Activated T-helper 2 cell treated with anti-CD3 and anti-CD28 coated beads, Interferon-gamma antibody, Interleukin-2, Interleukin-4, amounts not matched to agents 10 μg/mL and 5 μg/mL and 100 μg/mL, durations not matched to agents 14 hours and 24 hours and 36 hours (primary cell): ENCODE data around the gene GPC6. TPM values are rescaled to one million over a fixed set of nuclear protein-coding genes. Genes with fewer than 3 reads are reported as not detected.
"Not testable (repeated sequence)": the region's sequence is repeated elsewhere in the genome, so short reads cannot be mapped to it uniquely, and the experiment has no call there.

Source experiments
- DNase-seq: peaks from one replicate; pipeline ENCODE4 v3.0.0; 2021; ENCODE audit warnings: low spot score
- H3K27ac Mint-ChIP-seq: one replicate; pipeline ENCODE4 v1.8.0; 2021; ENCODE audit warnings: mixed read lengths
- H3K27me3 Mint-ChIP-seq: one replicate; pipeline ENCODE4 v1.8.0; 2021; ENCODE audit warnings: low read depth, mixed read lengths
- H3K36me3 Mint-ChIP-seq: one replicate; pipeline ENCODE4 v1.8.0; 2021; ENCODE audit warnings: low read depth, mixed read lengths
- H3K4me1 Mint-ChIP-seq: one replicate; pipeline ENCODE4 v1.8.0; 2021; ENCODE audit warnings: low read depth, mixed read lengths
- H3K4me3 Mint-ChIP-seq: one replicate; pipeline ENCODE4 v1.8.0; 2021; ENCODE audit warnings: low read depth, mild to moderate bottlenecking, moderate library complexity, mixed read lengths
- H3K9me3 Mint-ChIP-seq: one replicate; pipeline ENCODE4 v1.8.0; 2021; ENCODE audit warnings: mixed read lengths
- intact Hi-C: fragments of 100-400 bp; cut with micrococcal nuclease; formaldehyde crosslinking; loops from one replicate; pipeline ENCODE4 v1.15.1; 2023
- total RNA-seq: library from RNA; stranded (reverse); gene quantifications from 2 replicates; pipeline ENCODE4 v1.2.3, GENCODE V29; 2022

Gene GPC6
- total RNA-seq, 1 donor from 2014 or later = not detected

GRCh38 chr13:93320942-93321341, 94.3 kb downstream of the GPC6 start:
- Mint-ChIP-seq H3K4me3 (no peak overlapping the region), H3K27me3 (no peaks in the 10 kb centered on the region), H3K36me3 (no peaks in the 10 kb centered on the region), H3K9me3 (no peaks in the 10 kb centered on the region), H3K4me1 (no peaks in the 10 kb centered on the region), H3K27ac (no peak overlapping the region)
- DNase-seq = no peak
- intact Hi-C loops = no loop called here

GRCh38 chr13:93323880-93324279, 97.3 kb downstream of the GPC6 start:
- H3K36me3 Mint-ChIP-seq, intact Hi-C loops, H3K27ac Mint-ChIP-seq, H3K4me1 Mint-ChIP-seq, H3K9me3 Mint-ChIP-seq, H3K27me3 Mint-ChIP-seq, DNase-seq, H3K4me3 Mint-ChIP-seq: not testable (repeated sequence)

GRCh38 chr13:93325303-93326233, 99.0 kb downstream of the GPC6 start:
- no peak for DNase-seq
- no peaks in the 10 kb centered on the region for H3K9me3 Mint-ChIP-seq
- no peaks in the 10 kb centered on the region for H3K27me3 Mint-ChIP-seq
- H3K4me3 Mint-ChIP-seq = no peak overlapping the region
- no peaks in the 10 kb centered on the region for H3K36me3 Mint-ChIP-seq
- no peak overlapping the region for H3K27ac Mint-ChIP-seq
- intact Hi-C loops = no loop called here
- H3K4me1 Mint-ChIP-seq = no peaks in the 10 kb centered on the region

GRCh38 chr13:93326234-93326811, 99.7 kb downstream of the GPC6 start:
- no peak overlapping the region for H3K4me3 Mint-ChIP-seq
- no peaks in the 10 kb centered on the region for H3K9me3 Mint-ChIP-seq
- H3K36me3 Mint-ChIP-seq = no peaks in the 10 kb centered on the region
- DNase-seq = no peak
- intact Hi-C loops = no loop called here
- no peak overlapping the region for H3K27ac Mint-ChIP-seq
- no peaks in the 10 kb centered on the region for H3K27me3 Mint-ChIP-seq
- no peaks in the 10 kb centered on the region for H3K4me1 Mint-ChIP-seq

GRCh38 chr13:93328943-93329342, 102.3 kb downstream of the GPC6 start:
- no peak overlapping the region for H3K4me3 Mint-ChIP-seq
- intact Hi-C loops = no loop called here
- DNase-seq = no peak
- no peaks in the 10 kb centered on the region for H3K27me3 Mint-ChIP-seq
- no peaks in the 10 kb centered on the region for H3K9me3 Mint-ChIP-seq
- H3K4me1 Mint-ChIP-seq = no peaks in the 10 kb centered on the region
- no peak overlapping the region for H3K27ac Mint-ChIP-seq
- no peaks in the 10 kb centered on the region for H3K36me3 Mint-ChIP-seq

- Mint-ChIP-seq H3K27me3 (no peaks in the 10 kb centered on the region), H3K27ac (no peak overlapping the region), H3K36me3 (no peaks in the 10 kb centered on the region), H3K9me3 (no peaks in the 10 kb centered on the region), H3K4me1 (no peaks in the 10 kb centered on the region), H3K4me3 (no peak overlapping the region)
- DNase-seq = no peak
- intact Hi-C loops = no loop called here
Observed at GRCh38 chr13:93336728-93337127, 110.1 kb downstream of the GPC6 start.

- no peak overlapping the region for H3K4me3 Mint-ChIP-seq
- H3K36me3 Mint-ChIP-seq = no peaks in the 10 kb centered on the region
- H3K9me3 Mint-ChIP-seq = no peaks in the 10 kb centered on the region
- no peak overlapping the region for H3K27ac Mint-ChIP-seq
- intact Hi-C loops = no loop called here
- DNase-seq = no peak
- H3K27me3 Mint-ChIP-seq = no peaks in the 10 kb centered on the region
- no peaks in the 10 kb centered on the region for H3K4me1 Mint-ChIP-seq
Observed at GRCh38 chr13:93338030-93338429, 111.4 kb downstream of the GPC6 start.

- Mint-ChIP-seq H3K4me3 (no peak overlapping the region), H3K27ac (no peak overlapping the region), H3K36me3 (no peaks in the 10 kb centered on the region), H3K27me3 (no peaks in the 10 kb centered on the region), H3K4me1 (no peaks in the 10 kb centered on the region), H3K9me3 (peaks cover 6% of the 10 kb centered on the region)
- intact Hi-C loops = no loop called here
- no peak for DNase-seq
Observed at GRCh38 chr13:93338906-93339305, 112.3 kb downstream of the GPC6 start.

- Mint-ChIP-seq H3K36me3 (no peaks in the 10 kb centered on the region), H3K27ac (no peak overlapping the region), H3K4me1 (no peaks in the 10 kb centered on the region), H3K4me3 (no peak overlapping the region), H3K9me3 (peaks cover 6% of the 10 kb centered on the region), H3K27me3 (no peaks in the 10 kb centered on the region)
- no peak for DNase-seq
- intact Hi-C loops = no loop called here
Observed at GRCh38 chr13:93339550-93339949, 112.9 kb downstream of the GPC6 start.

- intact Hi-C loops = no loop called here
- no peaks in the 10 kb centered on the region for H3K36me3 Mint-ChIP-seq
- H3K4me3 Mint-ChIP-seq = no peak overlapping the region
- no peaks in the 10 kb centered on the region for H3K27me3 Mint-ChIP-seq
- DNase-seq = no peak
- no peaks in the 10 kb centered on the region for H3K4me1 Mint-ChIP-seq
- no peak overlapping the region for H3K27ac Mint-ChIP-seq
- H3K9me3 Mint-ChIP-seq = peaks cover 6% of the 10 kb centered on the region
Observed at GRCh38 chr13:93341517-93341916, 114.9 kb downstream of the GPC6 start.

GRCh38 chr13:93343097-93343496, 116.5 kb downstream of the GPC6 start:
- peaks cover 6% of the 10 kb centered on the region for H3K9me3 Mint-ChIP-seq
- no peak for DNase-seq
- intact Hi-C loops = no loop called here
- H3K27me3 Mint-ChIP-seq = no peaks in the 10 kb centered on the region
- no peak overlapping the region for H3K4me3 Mint-ChIP-seq
- H3K4me1 Mint-ChIP-seq = no peaks in the 10 kb centered on the region
- H3K27ac Mint-ChIP-seq = no peak overlapping the region
- H3K36me3 Mint-ChIP-seq = no peaks in the 10 kb centered on the region

- peaks cover 6% of the 10 kb centered on the region for H3K9me3 Mint-ChIP-seq
- no peak overlapping the region for H3K27ac Mint-ChIP-seq
- no peaks in the 10 kb centered on the region for H3K27me3 Mint-ChIP-seq
- no peaks in the 10 kb centered on the region for H3K36me3 Mint-ChIP-seq
- intact Hi-C loops = no loop called here
- no peak overlapping the region for H3K4me3 Mint-ChIP-seq
- no peaks in the 10 kb centered on the region for H3K4me1 Mint-ChIP-seq
- DNase-seq = no peak
Observed at GRCh38 chr13:93344048-93344705, 117.6 kb downstream of the GPC6 start.

- DNase-seq = no peak
- intact Hi-C loops = no loop called here
- H3K36me3 Mint-ChIP-seq = no peaks in the 10 kb centered on the region
- no peaks in the 10 kb centered on the region for H3K4me1 Mint-ChIP-seq
- H3K9me3 Mint-ChIP-seq = peaks cover 6% of the 10 kb centered on the region
- H3K27ac Mint-ChIP-seq = no peak overlapping the region
- no peak overlapping the region for H3K4me3 Mint-ChIP-seq
- no peaks in the 10 kb centered on the region for H3K27me3 Mint-ChIP-seq
Observed at GRCh38 chr13:93345024-93345423, 118.4 kb downstream of the GPC6 start.
